ENCODE data around the gene EDN1. TPM values are rescaled to one million over a fixed set of nuclear protein-coding genes. Genes with fewer than 3 reads are reported as not detected.
A peak's percentile ranks its signal among the peaks of the same experiment; 100 is the strongest.

EDN1 gene
- total and polyA plus RNA-seq, 2 of the 4 experiments (the other 2 are of a cell fraction), result 5.6 to 9.0 TPM

DNA sequence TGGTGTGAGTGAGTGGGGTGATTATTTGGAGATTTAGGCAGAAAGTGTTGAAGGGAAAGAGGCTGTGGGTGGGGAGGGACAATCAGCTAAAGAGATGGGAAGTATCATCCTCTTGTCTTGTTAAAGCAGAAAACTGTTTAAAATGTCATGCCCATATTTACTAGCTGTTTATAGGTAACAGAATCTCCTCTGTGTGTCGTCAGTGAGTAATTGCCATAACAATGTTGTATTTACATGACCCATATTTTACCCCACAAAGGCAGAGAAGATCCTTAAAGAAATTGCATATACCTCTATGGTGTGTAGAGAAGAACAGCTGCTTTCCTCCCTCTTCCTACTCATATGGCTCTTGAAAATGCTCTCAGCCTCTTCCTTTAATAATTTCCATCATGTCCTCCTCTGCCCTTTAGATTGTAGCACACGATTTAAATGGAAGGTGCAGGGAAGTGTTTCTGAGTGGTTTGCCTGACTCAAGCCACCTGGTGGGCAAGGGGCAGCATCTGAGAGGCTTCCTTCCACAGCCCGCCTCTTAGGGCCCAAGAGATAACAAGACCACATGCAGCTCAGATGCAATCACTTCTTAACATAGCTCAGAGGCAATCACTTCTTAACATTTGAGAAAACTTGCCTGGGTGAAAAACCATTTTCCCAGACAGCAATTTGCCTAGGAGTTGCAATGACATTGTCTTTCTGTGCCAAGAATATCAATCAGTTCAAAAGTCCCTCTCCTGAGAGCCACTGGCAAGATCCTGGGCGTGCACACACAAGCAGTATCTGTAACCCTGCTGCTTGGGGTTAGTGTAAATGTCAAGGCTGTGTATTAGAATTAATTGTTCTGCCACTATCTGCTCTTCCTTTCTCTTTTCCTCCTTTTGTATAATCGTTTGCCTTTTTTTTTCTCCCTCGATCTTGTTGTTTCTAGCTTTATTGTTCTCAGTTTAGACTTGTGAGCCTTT lies 44.1 kb upstream of the EDN1 start:
- intact Hi-C loops (cut with micrococcal nuclease), result no loop called here
- H3K4ac ChIP-seq (ENCODE audit: low read depth, low read length), result no peak overlapping the region
- ChIA-PET POLR2A (ENCODE audit: unreplicated experiment) (interaction anchor here (0.6 to 1.1 kb wide), 2 partner anchors 9 to 87 kb away, joined by 3 read pairs; no protein-coding TSS in a partner anchor), CTCF (interaction anchor here (0.6 kb wide), 1 partner anchor 659 kb away, joined by 3 read pairs; no protein-coding TSS in a partner anchor)
- peak overlapping the region; percentile 18; the same call in 1 of the 2 replicates for H4K91ac ChIP-seq (ENCODE audit: insufficient read depth, low read depth, low read length)
- no peaks in the 10 kb centered on the region for H3K36me3 ChIP-seq (ENCODE audit: control insufficient read depth, insufficient read depth, low read length)
- WGBS, 2 experiments (ENCODE audit: extremely low coverage in 2 of 2, insufficient read length in 1 of 2), result no CpG with 5 or more reads among the region's 6 CpGs
- 0 out of 2 replicates have a peak overlapping the region, but pooled peaks have one; percentile 0 for H2BK20ac ChIP-seq (ENCODE audit: low read depth, low read length)
- H3K9ac ChIP-seq (ENCODE audit: low read depth, low read length), result no peak overlapping the region
- dilution Hi-C loops (cut with HindIII; ENCODE audit: low sequenced_read_pairs, unreplicated experiment), result no loop called here
- H4K20me1 ChIP-seq (ENCODE audit: insufficient read depth, low read length), result no peaks in the 10 kb centered on the region
- H2BK120ac ChIP-seq (ENCODE audit: low read depth, low read length), result no peak overlapping the region
- DNase-seq (peak; percentile 39), ATAC-seq (ENCODE audit: low read depth) (peak; percentile 59)
- no peak overlapping the region for H4K8ac ChIP-seq (ENCODE audit: low read depth in 2 of 2, low read length in 2 of 2)
- peak overlapping the region; percentile 33; the same call in 1 of the 2 replicates for H3K23ac ChIP-seq (ENCODE audit: low read depth, low read length)
- peaks cover 9% of the 10 kb centered on the region for H3K4me1 ChIP-seq (ENCODE audit: control insufficient read depth, insufficient read depth, low read length)
- no peak overlapping the region for H2BK15ac ChIP-seq (ENCODE audit: low read depth, low read length)
- H3K4me3 ChIP-seq (ENCODE audit: insufficient read depth, low read depth, low read length), result no peak overlapping the region
- no peaks in the 10 kb centered on the region for H3K79me1 ChIP-seq (ENCODE audit: low read depth in 1 of 2, low read length in 2 of 2)
- no peak overlapping the region for H4K5ac ChIP-seq (ENCODE audit: low read depth, low read length)
- no peak overlapping the region for H2BK5ac ChIP-seq (ENCODE audit: low read depth, low read length, poor library complexity, severe bottlenecking)
- TF ChIP-seq FOS (IDR thresholded peaks at IDR 0.05; ENCODE audit: low read depth, low read length) (no peak), NFE2L2 (IDR thresholded peaks at IDR 0.05; ENCODE audit: low read depth, low read length) (no peak), POLR2A (IDR thresholded peaks at IDR 0.05; ENCODE audit: low read depth, low read length) (no peak), MXI1 (IDR thresholded peaks at IDR 0.05; ENCODE audit: borderline replicate concordance, low read depth, low read length) (no peak), CEBPB (IDR thresholded peaks at IDR 0.05; ENCODE audit: low read depth, low read length) (no peak), CHD1 (IDR thresholded peaks at IDR 0.05; ENCODE audit: low read depth, low read length) (no peak), RCOR1 (IDR thresholded peaks at IDR 0.05; ENCODE audit: insufficient replicate concordance, low read length) (no peak), MAFK (IDR thresholded peaks at IDR 0.05; ENCODE audit: low read depth, low read length) (no peak), RAD21 (IDR thresholded peaks at IDR 0.05; ENCODE audit: low read length) (no peak), SMC3 (IDR thresholded peaks at IDR 0.05; ENCODE audit: low read depth, low read length) (no peak)
- TF ChIP-seq, protein P1, sequence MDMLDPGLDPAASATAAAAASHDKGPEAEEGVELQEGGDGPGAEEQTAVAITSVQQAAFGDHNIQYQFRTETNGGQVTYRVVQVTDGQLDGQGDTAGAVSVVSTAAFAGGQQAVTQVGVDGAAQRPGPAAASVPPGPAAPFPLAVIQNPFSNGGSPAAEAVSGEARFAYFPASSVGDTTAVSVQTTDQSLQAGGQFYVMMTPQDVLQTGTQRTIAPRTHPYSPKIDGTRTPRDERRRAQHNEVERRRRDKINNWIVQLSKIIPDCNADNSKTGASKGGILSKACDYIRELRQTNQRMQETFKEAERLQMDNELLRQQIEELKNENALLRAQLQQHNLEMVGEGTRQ (IDR thresholded peaks at IDR 0.05; ENCODE audit: low read depth, low read length), result no peak
- no peak overlapping the region for H2AFZ ChIP-seq (replicated peaks; ENCODE audit: low read length, poor library complexity)
- H3K9me1 ChIP-seq (ENCODE audit: insufficient read depth, low read length), result peaks cover 3% of the 10 kb centered on the region; the same call in 1 of the 2 replicates
- in situ Hi-C loops (cut with MboI; ENCODE audit: low sequenced_read_pairs), result no loop called here
- H3K18ac ChIP-seq (ENCODE audit: low read depth, low read length), result peak overlapping the region; percentile 56; the same call in 1 of the 2 replicates
- H3K9me3 ChIP-seq (ENCODE audit: control insufficient read depth, insufficient read depth, low read length), result no peaks in the 10 kb centered on the region
- no peak overlapping the region for H3K27ac ChIP-seq (ENCODE audit: insufficient read depth, low read length)
- H3K14ac ChIP-seq (replicated peaks; ENCODE audit: low read depth, low read length), result no peak overlapping the region; the same call in 1 of the 2 replicates
- H3K4me2 ChIP-seq (ENCODE audit: low read depth, low read length), result 0 out of 2 replicates have a peak overlapping the region, but pooled peaks have one; percentile 24
- no TSS peak for BruUV-seq (replicated peaks)
- no peaks in the 10 kb centered on the region for H3K27me3 ChIP-seq (ENCODE audit: control insufficient read depth, insufficient read depth, low read length)
- H2AK5ac ChIP-seq (ENCODE audit: low read depth, low read length), result peak overlapping the region; percentile 52
- H3K56ac ChIP-seq (ENCODE audit: extremely low read depth, insufficient read depth, low read length), result no peak overlapping the region
- no peak overlapping the region for H2AK9ac ChIP-seq (replicated peaks; ENCODE audit: low read depth, low read length, poor library complexity)

Measured in IMR-90 (cell line).